ENCODE data around the gene OST4. TPM values are rescaled to one million over a fixed set of nuclear protein-coding genes. Genes with fewer than 3 reads are reported as not detected.

OST4 gene
- total and polyA plus RNA-seq, 11 donors: 215 to 517 (median 343) TPM

DNA sequence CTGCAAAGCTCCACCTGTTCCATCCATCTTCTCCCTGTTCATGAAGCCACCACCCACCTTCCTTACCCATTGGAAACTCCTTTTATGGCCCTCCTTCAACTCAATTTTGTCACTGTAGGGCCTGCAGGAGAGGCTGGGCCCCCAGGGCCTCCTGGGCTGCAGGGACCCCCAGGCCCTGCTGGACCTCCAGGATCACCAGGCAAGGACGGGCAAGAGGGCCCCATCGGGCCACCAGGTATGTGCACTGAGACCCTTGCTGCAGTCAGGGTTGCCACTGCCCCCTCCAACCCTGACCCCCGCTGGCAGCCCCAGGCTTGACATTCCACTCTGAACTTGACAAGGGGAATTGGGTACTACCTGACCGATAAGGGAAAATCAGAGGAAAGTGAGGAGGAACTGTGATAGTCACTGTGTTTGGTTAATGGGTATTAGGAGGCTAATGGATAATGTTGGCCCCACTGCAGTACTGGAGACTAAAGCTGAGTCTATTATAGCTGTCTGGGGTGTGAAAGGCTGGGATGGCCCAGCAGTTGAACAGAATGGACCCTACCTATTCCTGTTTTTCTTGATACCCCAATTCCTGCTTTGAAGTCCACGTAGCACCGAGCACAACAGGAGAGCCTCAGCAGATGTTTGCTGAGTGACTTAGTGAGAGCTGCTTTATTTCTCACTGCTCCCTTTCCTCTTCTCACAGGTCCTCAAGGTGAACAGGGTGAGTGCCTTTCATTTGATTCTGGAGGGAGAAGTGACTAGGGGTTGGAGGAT, 13.0 kb upstream of the OST4 start:
- intact Hi-C loops (cut with DNase I): loop anchor here in 9 of 10 donors (1.0 to 10.0 kb wide), 6 partner anchors 32 to 124 kb away; partner anchors contain the start of genes TMEM214 (in 8 of the 9) and AGBL5 (in 1 of the 9)
- Histone ChIP-seq H3K27ac (peak overlapping the region in 1 of 12 donors; percentile 96), H3K9me3 (no peaks in the 10 kb centered on the region), H3K27me3 (no peaks in the 10 kb centered on the region), H3K4me3 (no peak overlapping the region), H3K4me1 (peaks cover 4 to 55% (median 34%) of the 10 kb centered on the region in 12 donors), H3K36me3 (peaks cover 0 to 3% (median 0%) of the 10 kb centered on the region in 9 donors)
- no peak for TF ChIP-seq CTCF (IDR thresholded peaks at IDR 0.05)
- no peak for TF ChIP-seq POLR2A (IDR thresholded peaks at IDR 0.05)
- 81 to 97% (median 87%) methylated on average over 6 of the region's 6 CpGs for WGBS, 4 donors
- DNase-seq: no peak
- no peak for ATAC-seq

DNA sequence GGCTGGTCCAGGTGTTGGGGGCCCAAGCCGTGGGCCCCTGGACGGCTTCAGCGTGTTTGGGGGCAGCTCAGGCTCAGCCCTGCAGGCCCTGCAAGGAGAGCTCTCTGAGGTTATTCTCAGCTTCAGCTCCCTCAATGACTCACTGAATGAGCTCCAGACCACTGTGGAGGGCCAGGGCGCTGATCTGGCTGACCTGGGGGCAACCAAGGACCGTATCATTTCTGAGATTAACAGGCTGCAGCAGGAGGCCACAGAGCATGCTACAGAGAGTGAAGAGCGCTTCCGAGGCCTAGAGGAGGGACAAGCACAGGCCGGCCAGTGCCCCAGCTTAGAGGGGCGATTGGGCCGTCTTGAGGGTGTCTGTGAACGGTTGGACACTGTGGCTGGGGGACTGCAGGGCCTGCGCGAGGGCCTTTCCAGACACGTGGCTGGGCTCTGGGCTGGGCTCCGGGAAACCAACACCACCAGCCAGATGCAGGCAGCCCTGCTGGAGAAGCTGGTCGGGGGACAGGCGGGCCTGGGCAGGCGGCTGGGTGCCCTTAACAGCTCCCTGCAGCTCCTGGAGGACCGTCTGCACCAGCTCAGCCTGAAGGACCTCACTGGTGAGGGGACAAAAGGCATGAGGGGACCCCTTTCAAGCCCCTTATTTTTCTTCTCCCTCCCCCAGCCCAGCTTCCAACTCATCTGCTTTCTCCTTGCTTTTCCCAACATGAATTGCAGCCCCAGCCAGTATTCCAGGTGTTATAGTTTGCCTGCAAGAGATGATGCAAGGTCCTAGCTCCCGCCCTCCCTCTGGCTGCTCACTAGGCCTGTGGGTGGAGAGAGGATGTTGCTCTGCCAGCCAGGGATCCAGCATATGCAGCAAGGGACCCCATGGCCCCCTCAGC, 12.2 kb upstream of the OST4 start:
- no peak for ATAC-seq
- Histone ChIP-seq H3K27ac (peak overlapping the region in 1 of 12 donors; percentile 96), H3K4me3 (no peak overlapping the region), H3K4me1 (peaks cover 4 to 55% (median 34%) of the 10 kb centered on the region in 12 donors), H3K9me3 (no peaks in the 10 kb centered on the region), H3K36me3 (peaks cover 0 to 3% (median 0%) of the 10 kb centered on the region in 9 donors), H3K27me3 (no peaks in the 10 kb centered on the region)
- TF ChIP-seq CTCF (IDR thresholded peaks at IDR 0.05): no peak
- no peak for TF ChIP-seq POLR2A (IDR thresholded peaks at IDR 0.05)
- intact Hi-C loops (cut with DNase I): loop anchor here in 6 of 10 donors (2.0 to 10.0 kb wide), 4 partner anchors 49 to 123 kb away; partner anchors contain the start of gene TMEM214 (in 6 of the 6)
- 87 to 91% (median 90%) methylated on average over 16 to 20 of the region's 20 CpGs for WGBS, 4 donors
- DNase-seq: peak in 1 of 5 donors; percentile 61

GRCh38 chr2:27082773-27083409, 11.4 kb upstream of the OST4 start:
- ATAC-seq: no peak
- Histone ChIP-seq H3K4me1 (peaks cover 4 to 58% (median 35%) of the 10 kb centered on the region in 12 donors), H3K27me3 (no peaks in the 10 kb centered on the region), H3K36me3 (peaks cover 0 to 3% (median 0%) of the 10 kb centered on the region in 9 donors), H3K4me3 (no peak overlapping the region), H3K9me3 (no peaks in the 10 kb centered on the region), H3K27ac (peak overlapping the region in 1 of 12 donors; percentile 97)
- 87 to 91% (median 88%) methylated on average over 13 to 27 of the region's 27 CpGs for WGBS, 4 donors
- intact Hi-C loops (cut with DNase I): loop anchor here in 6 of 10 donors (5.0 to 10.0 kb wide), 3 partner anchors 48 to 121 kb away; partner anchors contain the start of gene TMEM214 (in 6 of the 6)
- TF ChIP-seq CTCF (IDR thresholded peaks at IDR 0.05) (no peak), POLR2A (IDR thresholded peaks at IDR 0.05) (no peak)
- peak in 1 of 5 donors; percentile 64 for DNase-seq
